VCaP (cell line): ENCODE results near the gene LYST.

Experiments used
- H3K27ac ChIP-seq: fragments of 450-650 bp; 2 replicates; pipeline ENCODE4 v1.5.1; 2017
- CTCF ChIP-seq: fragments of 450-650 bp; conservative IDR thresholded peaks from 2 replicates; pipeline ENCODE4 v1.5.1; 2017; ENCODE audit warnings: mild to moderate bottlenecking, moderate library complexity

LYST gene

GRCh38 chr1:235892734-235893413, 26.2 kb upstream of the LYST start:
- H3K27ac ChIP-seq, result no peak overlapping the region
- no peak for TF ChIP-seq CTCF

DNA sequence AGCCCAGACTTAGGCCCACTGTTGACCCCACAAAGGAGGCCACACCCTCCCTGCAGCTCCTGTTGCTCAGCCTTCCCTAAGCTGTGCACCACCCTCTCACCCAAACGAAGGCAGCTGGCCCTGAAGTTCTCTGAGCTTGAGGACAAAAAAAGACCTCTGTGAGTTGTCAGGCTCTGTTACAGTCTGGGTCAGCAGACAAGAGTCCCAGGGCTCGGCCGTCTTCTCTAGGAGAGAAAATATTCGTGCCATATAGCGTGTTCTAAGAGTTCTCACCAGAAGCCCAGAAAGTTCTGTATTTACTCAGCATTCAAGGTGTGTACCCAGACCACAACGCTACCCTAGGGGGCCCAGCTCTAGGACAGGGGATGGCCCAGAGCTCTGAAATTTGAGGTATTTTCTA, 25.5 kb upstream of the LYST start:
- H3K27ac ChIP-seq, result no peak overlapping the region
- TF ChIP-seq CTCF, result no peak

DNA sequence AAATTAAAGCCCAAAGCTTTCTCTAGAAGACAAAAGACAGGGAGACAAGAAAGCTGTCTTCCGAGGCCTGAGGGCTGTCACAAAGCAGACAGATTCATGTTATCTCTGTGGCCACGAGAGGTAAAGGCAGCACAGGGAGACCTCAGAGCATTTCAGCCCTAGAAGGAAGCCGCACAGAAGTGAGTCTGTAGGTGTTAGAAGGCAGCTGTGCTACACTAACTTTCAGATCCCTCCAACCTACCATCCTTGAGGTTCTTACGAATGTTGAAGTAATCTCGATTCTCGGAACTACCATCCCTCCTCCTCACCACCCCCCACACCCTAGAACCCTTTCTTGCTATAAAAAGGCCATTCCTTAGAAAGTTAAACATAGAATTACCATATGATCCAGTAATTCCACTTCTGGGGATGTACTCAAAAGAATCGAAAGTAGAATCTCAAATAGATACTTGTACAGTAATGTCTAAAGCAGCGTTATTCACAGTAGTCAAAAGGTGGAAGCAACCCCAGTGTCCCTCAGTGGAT, 21.5 kb upstream of the LYST start:
- H3K27ac ChIP-seq, result no peak overlapping the region
- TF ChIP-seq CTCF, result no peak

- H3K27ac ChIP-seq, result no peak overlapping the region
- TF ChIP-seq CTCF, result no peak
These were observed 21.0 kb upstream of the LYST start for GRCh38 chr1:235887676-235888075.

DNA sequence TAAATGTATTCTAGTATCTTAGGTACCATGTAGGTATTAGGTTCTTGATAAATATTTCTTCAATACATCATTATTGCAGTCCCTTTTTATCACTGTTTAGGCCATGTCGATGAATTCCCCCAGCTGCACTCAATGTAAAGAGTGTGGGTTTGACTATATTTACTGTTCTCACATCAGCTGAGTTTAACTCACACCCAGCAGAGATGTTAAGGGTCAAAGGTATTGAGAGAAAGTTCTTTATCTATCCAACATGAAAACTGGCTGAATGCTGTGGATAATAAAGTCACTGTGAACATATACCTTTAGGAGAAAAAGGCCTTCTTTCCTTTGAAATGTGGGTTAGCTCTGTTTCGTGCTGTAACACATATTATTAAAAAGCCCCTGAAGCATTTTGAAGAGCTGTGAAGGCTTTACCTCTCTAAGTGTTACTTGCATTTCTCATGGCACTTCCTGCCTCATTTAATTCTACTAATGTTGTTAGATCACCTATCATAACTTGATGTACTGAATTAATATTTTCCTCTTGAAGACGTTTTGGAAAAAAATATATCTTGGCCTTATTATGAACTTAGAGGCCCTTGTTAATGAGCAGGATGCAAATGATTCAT, 19.1 kb upstream of the LYST start:
- no peak overlapping the region for H3K27ac ChIP-seq
- no peak for TF ChIP-seq CTCF

GRCh38 chr1:235883261-235883927, 16.7 kb upstream of the LYST start:
- no peak overlapping the region for H3K27ac ChIP-seq
- no peak for TF ChIP-seq CTCF

DNA sequence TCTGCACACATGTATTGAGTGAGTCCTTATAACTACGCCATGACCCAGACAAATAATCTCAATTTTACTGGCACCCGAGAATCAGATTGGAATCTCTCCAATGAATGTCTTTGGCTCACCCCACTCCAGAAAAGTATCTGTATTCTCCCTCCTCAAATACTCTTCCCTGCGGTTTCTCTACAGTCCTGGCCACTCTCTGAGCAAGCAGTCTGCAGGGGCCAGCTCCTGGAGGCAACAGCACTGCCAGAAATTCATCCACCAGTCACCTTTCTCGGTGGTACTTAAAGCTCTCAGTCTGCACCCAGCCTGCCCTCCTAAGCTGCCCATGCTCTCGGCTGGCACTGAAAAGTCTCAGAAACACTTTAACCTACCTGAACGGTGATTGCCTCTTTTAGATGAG, 16.1 kb upstream of the LYST start:
- no peak for TF ChIP-seq CTCF
- H3K27ac ChIP-seq, result no peak overlapping the region
